Stimulated activated CD4-positive, alpha-beta T cell treated with anti-CD3 and anti-CD28 coated beads, TNF-alpha, amount 100 ng/mL, for 4 hours (primary cell): ENCODE data around the gene TNNC1.

Experiments
- DNase-seq, 3 experiments: peaks; one replicate each; pipeline ENCODE4 v3.0.0-alpha.2; 2020; ENCODE audit warnings: low read depth in 3 of 3

The TNNC1 gene

GRCh38 chr3:52453496-52454249, at the start of gene TNNC1:
TSS of gene TNNC1 (minus strand) at chr3:52454041. CDS start at chr3:52454015, 26 bp downstream.
- no peak for DNase-seq

DNA sequence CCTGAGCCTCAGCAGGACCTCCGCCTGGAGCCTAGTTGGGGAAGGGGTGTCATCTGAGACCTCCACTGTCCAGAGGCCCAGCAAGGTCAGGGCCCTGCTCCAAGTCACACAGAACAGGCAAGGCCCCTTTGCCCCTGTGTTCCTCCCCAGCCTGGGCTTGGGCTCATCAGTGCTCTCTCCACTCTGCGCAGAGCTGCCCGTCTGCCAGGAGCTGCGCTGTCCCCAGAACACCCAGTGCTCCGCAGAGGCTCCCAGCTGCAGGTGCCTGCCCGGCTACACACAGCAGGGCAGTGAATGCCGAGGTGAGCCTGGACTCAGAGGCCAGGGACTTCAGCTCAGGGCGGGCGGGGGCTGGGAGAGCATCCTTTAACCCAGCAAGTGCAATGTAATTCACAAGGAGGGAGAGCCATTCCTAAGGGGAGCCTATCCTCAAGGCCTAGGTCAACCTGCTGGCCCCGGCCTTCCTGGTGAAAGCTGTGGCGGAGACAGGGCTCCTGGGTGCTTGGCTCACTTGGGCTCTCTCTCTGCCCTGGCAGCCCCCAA, 49.0 kb upstream of the TNNC1 start:
- DNase-seq = no peak

DNA sequence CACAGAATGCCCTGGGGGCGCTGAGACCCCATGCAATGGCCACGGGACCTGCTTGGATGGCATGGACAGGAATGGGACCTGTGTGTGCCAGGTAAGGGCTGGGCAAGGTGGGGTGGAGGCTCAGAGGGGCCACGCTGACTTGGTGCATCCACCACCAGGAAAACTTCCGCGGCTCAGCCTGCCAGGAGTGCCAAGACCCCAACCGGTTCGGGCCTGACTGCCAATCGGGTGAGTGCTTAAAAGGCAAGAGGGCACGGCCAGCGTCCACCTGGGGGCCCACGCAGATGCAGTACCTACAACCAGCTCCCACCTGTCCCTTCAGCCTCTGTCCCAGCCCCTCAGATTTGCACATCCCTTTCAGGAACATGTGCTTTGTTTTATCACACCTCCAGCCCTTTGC, 48.2 kb upstream of the TNNC1 start:
- DNase-seq = no peak

DNA sequence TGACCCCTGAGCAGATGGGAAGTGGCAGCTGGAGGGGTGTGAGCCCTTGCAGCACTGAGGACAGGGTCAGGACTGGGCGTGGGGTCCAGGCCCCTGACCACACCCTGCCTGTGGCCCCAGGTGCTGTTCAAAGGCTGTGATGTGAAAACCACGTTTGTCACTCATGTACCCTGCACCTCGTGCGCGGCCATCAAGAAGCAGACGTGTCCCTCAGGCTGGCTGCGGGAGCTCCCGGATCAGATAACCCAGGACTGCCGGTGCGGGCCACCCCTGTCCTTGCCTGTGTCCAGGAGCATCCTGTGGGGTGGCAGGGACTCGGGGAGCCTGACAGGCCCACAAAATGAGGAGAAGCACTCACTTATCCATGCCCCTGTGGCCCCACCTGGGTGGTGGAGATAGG, 47.2 kb upstream of the TNNC1 start:
- no peak for DNase-seq

DNA sequence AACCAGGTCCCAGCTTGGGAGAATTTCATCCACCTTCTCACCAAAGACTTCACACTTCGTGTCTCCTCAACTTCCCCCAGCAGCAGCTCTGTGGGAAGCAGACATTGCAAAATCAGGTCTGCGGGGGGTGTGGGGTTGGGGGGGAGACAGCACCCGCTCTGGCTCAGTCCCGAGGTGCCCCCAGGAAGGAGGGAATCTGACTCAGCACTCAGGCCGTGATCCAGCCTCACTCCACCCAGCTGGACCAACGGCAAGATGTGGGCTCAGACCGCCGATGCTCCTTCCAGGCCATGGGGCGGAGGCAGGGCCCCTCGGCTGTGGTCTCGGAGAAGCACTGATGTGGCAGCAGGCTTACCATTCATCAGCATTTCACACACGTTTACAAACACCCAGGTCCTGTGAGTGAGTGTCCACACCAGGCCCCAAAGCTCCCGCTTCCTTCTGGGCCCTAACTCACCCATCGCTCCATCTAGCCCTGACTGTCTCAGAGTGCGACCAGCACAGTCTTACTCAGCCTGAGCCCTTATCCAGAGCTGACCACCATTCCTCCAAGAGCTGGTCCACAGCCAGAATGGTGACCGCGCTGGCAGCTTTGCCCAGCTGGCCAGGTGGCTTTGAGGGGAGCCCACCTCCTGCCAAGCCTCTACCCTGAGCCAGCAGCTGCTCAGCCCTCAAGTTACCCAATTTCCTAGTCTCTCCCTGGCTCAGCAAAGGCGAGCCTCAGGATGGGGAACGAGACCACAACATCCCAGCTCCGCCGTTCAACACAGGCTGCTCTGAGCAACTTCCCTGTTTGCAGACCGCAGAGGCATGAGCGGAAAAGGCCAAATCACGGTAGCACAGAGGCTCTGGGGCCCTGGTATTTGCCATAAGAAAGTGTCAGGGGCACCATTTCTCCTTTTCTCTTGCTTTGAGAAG, 44.6 kb upstream of the TNNC1 start:
- DNase-seq = no peak

GRCh38 chr3:52495777-52496602, 42.1 kb upstream of the TNNC1 start:
- no peak for DNase-seq

DNA sequence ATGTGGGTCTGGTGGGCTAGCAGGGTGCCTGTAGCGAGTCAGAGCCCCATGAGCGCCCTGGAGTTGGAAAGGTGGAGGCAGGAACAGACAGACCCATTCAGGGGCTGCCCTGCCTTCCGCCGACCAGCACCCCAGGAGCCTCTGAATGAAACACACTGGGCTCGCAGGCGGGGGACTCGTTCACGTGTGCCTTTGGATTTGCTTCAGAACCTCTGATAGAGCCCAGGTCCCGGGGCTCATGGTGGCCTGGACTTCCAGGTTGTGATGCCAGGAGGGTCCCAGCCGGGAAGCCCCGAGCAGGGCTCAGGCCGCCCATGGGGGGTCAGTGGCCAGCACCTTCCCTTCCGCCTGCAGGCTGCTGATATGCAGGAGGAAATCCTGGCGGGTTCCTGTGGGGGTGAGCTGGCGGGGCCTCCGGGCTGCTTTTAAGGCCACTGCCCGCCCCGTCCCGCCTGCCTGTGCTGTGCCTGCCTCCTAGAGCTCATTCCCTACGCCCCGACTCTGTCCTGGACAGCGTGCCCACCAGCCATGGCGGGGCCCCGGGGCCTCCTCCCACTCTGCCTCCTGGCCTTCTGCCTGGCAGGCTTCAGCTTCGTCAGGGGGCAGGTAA, 41.1 kb upstream of the TNNC1 start, which contains the start of gene STAB1:
Gene STAB1 (plus strand): TSS at position 453 of the 610 bp plus-strand sequence. CDS start 76 bp downstream, at position 529.
- no peak for DNase-seq

- DNase-seq = no peak
Measured at GRCh38 chr3:52494445-52494844, 40.6 kb upstream of the TNNC1 start.

DNA sequence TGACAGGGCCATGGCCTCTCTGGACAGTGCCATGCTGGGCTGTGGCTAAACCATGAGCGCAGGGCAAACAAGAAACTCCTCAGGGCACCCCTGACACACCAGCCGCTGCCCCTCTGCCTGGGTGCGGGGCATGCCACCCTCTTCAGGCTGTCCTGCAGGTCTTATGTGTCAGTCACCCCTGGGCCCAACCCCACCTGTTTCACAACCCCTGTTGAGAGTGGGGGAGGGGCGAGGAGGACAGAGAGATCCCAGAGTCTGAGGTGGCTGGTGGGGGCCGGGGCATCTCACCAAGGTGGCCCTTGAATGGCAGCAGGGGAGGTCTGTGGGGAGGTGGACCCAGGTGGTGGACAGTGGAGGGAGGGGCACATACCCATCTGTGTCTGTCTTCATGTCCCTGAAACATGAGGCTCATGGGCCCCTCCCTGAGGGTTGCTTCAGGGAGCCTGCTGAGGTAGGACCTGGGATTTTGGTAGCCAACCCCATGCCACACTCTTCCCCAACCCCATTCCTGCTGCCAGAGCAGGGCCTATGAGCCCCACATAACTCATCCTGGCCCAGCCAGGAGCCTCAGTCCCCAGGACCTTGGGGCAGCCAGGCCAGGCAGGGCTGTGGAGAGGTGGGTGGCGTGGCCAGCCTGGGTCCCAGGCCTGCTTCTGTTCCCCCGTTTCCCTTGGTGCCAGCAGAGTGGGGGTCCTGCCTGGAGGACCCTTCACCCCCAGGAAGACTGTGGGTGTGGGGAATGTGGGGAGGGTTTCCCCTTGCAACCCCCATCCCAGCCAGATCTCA, 39.6 kb upstream of the TNNC1 start:
- no peak for DNase-seq

DNA sequence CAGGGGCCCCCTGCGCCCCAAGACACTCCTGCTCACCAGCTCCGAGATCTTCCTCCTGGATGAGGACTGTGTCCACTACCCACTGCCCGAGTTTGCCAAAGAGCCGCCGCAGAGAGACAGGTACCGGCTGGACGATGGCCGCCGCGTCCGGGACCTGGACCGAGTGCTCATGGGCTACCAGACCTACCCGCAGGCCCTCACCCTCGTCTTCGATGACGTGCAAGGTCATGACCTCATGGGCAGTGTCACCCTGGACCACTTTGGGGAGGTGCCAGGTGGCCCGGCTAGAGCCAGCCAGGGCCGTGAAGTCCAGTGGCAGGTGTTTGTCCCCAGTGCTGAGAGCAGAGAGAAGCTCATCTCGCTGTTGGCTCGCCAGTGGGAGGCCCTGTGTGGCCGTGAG, 38.2 kb upstream of the TNNC1 start:
- DNase-seq = no peak

GRCh38 chr3:52490939-52491526, 37.2 kb upstream of the TNNC1 start:
- no peak for DNase-seq

DNA sequence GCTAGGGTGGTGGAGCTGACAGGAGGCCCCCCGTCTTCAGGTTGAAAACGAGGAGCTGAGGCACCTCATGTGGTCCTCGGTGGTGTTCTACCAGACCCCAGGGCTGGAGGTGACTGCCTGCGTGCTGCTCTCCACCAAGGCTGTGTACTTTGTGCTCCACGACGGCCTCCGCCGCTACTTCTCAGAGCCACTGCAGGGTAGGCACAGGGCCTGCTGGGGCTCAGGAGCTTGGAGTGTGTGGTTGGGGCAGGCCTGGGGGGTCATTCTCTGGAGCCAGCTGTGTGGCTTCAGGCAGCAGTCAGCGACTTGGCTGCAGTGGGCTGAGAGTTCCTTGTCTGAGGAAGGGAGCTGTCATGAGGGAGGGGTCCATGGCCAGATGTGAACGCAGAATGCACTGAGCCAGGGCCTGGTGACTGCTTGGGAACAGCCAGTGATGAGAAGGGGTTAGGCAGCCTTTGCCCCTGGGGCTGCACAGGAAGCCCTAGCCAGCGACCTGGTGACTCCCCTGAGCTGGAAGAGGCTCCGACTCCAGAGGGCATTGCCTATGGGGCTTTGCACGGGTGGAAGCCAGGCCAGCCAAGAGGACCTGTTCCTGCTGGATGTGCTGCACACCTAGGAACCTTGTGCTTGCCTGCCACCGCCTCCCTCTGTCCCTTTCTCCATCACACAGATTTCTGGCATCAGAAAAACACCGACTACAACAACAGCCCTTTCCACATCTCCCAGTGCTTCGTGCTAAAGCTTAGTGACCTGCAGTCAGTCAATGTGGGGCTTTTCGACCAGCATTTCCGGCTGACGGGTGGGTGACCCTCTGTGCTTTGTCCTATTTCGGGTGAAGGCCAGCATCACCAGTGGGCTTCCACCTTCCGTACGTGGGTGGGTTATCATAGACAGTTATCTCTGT, 36.4 kb upstream of the TNNC1 start:
- DNase-seq = no peak

GRCh38 chr3:52489453-52489852, 35.6 kb upstream of the TNNC1 start:
- DNase-seq = no peak

DNA sequence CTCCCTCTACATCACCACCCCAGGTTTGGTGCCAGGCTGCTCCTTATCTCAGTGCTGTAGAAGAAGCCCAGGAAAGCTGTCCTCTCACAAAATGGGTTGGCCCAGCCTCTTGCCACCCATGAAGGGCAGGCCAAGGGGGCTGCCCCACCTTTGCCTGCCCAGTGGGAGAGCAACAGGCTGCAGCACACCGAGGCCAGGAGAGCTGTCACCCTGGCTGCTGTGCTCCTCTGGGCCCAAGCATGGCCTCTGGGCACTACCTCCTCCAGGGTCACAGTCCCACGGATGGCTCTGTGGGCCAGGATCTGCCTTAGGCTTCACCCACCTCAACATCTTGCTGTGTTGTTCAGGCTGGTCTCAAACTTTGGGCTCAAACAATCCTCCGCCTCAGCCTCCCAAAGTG, 34.9 kb upstream of the TNNC1 start:
- DNase-seq = no peak

DNA sequence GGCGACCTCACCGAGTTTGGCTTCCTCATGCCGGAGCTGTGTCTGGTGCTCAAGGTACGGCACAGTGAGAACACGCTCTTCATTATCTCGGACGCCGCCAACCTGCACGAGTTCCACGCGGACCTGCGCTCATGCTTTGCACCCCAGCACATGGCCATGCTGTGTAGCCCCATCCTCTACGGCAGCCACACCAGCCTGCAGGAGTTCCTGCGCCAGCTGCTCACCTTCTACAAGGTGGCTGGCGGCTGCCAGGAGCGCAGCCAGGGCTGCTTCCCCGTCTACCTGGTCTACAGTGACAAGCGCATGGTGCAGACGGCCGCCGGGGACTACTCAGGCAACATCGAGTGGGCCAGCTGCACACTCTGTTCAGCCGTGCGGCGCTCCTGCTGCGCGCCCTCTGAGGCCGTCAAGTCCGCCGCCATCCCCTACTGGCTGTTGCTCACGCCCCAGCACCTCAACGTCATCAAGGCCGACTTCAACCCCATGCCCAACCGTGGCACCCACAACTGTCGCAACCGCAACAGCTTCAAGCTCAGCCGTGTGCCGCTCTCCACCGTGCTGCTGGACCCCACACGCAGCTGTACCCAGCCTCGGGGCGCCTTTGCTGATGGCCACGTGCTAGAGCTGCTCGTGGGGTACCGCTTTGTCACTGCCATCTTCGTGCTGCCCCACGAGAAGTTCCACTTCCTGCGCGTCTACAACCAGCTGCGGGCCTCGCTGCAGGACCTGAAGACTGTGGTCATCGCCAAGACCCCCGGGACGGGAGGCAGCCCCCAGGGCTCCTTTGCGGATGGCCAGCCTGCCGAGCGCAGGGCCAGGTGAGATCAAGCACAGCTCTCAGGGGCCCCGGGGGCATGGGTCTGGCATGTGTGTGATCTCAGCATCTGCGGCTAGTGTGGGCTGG, 34.2 kb upstream of the TNNC1 start:
- no peak for DNase-seq

DNA sequence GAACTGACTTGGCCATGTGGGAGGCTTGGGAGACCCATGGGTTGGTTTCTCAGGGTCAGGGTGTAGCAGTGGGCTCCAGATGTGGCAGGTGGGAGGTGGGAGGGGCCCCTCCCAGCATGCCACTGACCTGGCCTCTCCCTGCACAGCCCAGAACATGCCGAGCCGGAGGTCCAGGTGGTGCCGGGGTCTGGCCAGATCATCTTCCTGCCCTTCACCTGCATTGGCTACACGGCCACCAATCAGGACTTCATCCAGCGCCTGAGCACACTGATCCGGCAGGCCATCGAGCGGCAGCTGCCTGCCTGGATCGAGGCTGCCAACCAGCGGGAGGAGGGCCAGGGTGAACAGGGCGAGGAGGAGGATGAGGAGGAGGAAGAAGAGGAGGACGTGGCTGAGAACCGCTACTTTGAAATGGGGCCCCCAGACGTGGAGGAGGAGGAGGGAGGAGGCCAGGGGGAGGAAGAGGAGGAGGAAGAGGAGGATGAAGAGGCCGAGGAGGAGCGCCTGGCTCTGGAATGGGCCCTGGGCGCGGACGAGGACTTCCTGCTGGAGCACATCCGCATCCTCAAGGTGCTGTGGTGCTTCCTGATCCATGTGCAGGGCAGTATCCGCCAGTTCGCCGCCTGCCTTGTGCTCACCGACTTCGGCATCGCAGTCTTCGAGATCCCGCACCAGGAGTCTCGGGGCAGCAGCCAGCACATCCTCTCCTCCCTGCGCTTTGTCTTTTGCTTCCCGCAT, 33.4 kb upstream of the TNNC1 start:
- DNase-seq = no peak
